Activated naive CD4-positive, alpha-beta T cell treated with anti-CD3 and anti-CD28 coated beads, Interleukin-2, amount 10 ng/mL, durations not matched to agents 7 days and 5 days (primary cell): Measurements from ENCODE around the gene TP73.
"Not testable (repeated sequence)": the region's sequence is repeated elsewhere in the genome, so short reads cannot be mapped to it uniquely, and the experiment has no call there.

ENCODE experiments used
- CTCF ChIA-PET: fragments of 350-600 bp; sonication (Branson Sonifier 250); formaldehyde crosslinking; loops from one replicate; lab custom pipeline; 2021; ENCODE audit warnings: antibody characterized with exemption; lab: Charles Lee
- DNase-seq: peaks from one replicate; pipeline ENCODE4 v3.0.0-alpha.2; 2020
- H3K27ac Mint-ChIP-seq: one replicate; pipeline ENCODE4 v1.8.0; 2021; ENCODE audit warnings: mild to moderate bottlenecking, moderate library complexity, mixed read lengths
- H3K27me3 Mint-ChIP-seq: one replicate; pipeline ENCODE4 v1.8.0; 2021; ENCODE audit warnings: mild to moderate bottlenecking, mixed read lengths
- H3K36me3 Mint-ChIP-seq: one replicate; pipeline ENCODE4 v1.8.0; 2021; ENCODE audit warnings: mixed read lengths
- H3K4me1 Mint-ChIP-seq: one replicate; pipeline ENCODE4 v1.8.0; 2021; ENCODE audit warnings: mixed read lengths
- H3K4me3 Mint-ChIP-seq: one replicate; pipeline ENCODE4 v1.8.0; 2021; ENCODE audit warnings: mild to moderate bottlenecking, moderate library complexity, mixed read lengths
- H3K9me3 Mint-ChIP-seq: one replicate; pipeline ENCODE4 v1.8.0; 2021; ENCODE audit warnings: mixed read lengths

TP73 gene

DNA sequence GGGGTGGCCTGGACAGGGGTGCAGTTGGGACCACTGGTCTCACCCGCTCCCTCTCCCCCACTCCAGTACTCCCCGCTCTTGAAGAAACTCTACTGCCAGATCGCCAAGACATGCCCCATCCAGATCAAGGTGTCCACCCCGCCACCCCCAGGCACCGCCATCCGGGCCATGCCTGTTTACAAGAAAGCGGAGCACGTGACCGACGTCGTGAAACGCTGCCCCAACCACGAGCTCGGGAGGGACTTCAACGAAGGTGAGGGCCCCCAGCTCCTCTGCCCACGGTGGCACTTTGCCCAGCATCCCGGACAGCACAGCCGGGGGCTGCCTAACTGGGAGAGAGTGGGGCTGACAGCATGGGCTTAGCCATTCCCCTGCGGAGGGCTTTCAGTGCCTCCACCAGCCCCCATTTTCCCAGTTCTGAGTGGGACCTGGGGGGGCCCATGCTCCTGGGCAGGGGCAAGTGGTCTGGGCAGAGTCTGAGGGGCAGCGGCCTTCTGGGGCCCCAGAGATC is 69.7 kb downstream of the TP73 start:
- CTCF ChIA-PET, result interaction anchor here (0.6 to 1.5 kb wide), 3 partner anchors 18 to 105 kb away, joined by 3 read pairs; no protein-coding TSS in a partner anchor
- H3K4me3 Mint-ChIP-seq, result no peak overlapping the region
- H3K27me3 Mint-ChIP-seq, result peaks cover 5% of the 10 kb centered on the region
- H3K9me3 Mint-ChIP-seq, result no peaks in the 10 kb centered on the region
- H3K27ac Mint-ChIP-seq, result no peak overlapping the region
- peaks cover 12% of the 10 kb centered on the region for H3K4me1 Mint-ChIP-seq
- H3K36me3 Mint-ChIP-seq, result no peaks in the 10 kb centered on the region
- DNase-seq, result no peak

GRCh38 chr1:3722846-3723245 is 70.5 kb downstream of the TP73 start:
- no peak for DNase-seq
- peaks cover 6% of the 10 kb centered on the region for H3K27me3 Mint-ChIP-seq
- no peaks in the 10 kb centered on the region for H3K9me3 Mint-ChIP-seq
- H3K4me3 Mint-ChIP-seq, result no peak overlapping the region
- no peak overlapping the region for H3K27ac Mint-ChIP-seq
- H3K4me1 Mint-ChIP-seq, result peaks cover 12% of the 10 kb centered on the region
- H3K36me3 Mint-ChIP-seq, result no peaks in the 10 kb centered on the region
- CTCF ChIA-PET, result interaction anchor here (0.6 to 1.5 kb wide), 3 partner anchors 12 to 101 kb away, joined by 3 read pairs; no protein-coding TSS in a partner anchor

- peak; percentile 82 for DNase-seq
- not testable (repeated sequence) for H3K36me3 Mint-ChIP-seq, H3K4me1 Mint-ChIP-seq, H3K27ac Mint-ChIP-seq, H3K9me3 Mint-ChIP-seq, H3K4me3 Mint-ChIP-seq
- CTCF ChIA-PET, result interaction anchor here (0.6 to 1.9 kb wide), 11 partner anchors 10 to 234 kb away, joined by 3 to 10 read pairs (median 4); no protein-coding TSS in a partner anchor
- H3K27me3 Mint-ChIP-seq, result peaks cover 12% of the 10 kb centered on the region
Observed at GRCh38 chr1:3724416-3725030, 72.2 kb downstream of the TP73 start.

DNA sequence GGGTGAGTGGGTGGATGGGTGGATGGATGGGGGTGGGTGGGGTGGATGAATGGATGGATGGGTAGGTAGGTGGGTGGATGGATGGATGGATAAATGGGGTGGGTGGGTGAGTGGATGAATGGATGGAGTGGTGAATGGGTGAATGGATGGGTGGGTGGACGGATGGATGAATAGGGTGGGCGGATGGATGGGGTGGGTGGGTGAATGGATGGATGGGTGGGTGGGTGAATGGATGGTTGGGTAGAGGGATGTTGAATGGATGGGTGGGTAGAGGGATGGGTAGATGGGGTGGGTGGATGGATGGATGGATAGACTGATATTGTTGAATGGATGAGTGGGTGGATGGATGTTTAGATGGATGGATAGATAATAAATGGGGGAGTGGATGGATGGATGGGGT is 73.0 kb downstream of the TP73 start:
- no peak for DNase-seq
- CTCF ChIA-PET, result interaction anchor here (1.0 to 1.4 kb wide), 2 partner anchors 19 to 105 kb away, joined by 3 to 10 read pairs; no protein-coding TSS in a partner anchor
- H3K4me1 Mint-ChIP-seq, result peaks cover 3% of the 10 kb centered on the region
- peaks cover 12% of the 10 kb centered on the region for H3K27me3 Mint-ChIP-seq
- H3K4me3 Mint-ChIP-seq, result no peak overlapping the region
- H3K9me3 Mint-ChIP-seq, result no peaks in the 10 kb centered on the region
- no peak overlapping the region for H3K27ac Mint-ChIP-seq
- no peaks in the 10 kb centered on the region for H3K36me3 Mint-ChIP-seq

DNA sequence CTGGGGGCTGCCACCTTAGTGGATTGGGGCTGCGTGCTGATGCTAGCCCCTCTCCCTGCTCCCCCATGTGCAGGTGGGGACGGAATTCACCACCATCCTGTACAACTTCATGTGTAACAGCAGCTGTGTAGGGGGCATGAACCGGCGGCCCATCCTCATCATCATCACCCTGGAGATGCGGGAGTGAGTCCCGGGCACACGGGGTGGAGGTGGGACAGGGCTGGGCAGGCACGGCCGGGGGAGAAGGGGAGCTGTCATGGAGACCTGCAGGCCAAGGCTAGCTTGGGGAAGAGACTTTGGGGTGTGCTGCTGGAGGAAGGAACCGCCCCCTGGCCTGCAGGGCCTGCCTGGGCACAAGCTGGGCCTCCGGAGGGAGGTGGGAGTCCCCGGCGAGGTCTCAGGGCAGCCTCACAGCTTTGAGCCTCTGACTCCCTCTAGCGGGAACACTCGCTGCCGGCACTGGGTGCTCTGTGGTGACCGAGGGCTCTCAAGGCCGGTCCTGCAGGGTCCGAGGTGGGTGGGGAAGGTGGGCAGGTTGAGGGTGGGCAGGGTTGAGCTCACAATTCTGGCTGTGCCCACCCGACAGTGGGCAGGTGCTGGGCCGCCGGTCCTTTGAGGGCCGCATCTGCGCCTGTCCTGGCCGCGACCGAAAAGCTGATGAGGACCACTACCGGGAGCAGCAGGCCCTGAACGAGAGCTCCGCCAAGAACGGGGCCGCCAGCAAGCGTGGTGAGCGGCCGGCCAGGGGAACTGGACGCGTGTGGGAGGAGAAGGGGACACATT is 74.9 kb downstream of the TP73 start:
- no peaks in the 10 kb centered on the region for H3K9me3 Mint-ChIP-seq
- H3K27me3 Mint-ChIP-seq, result peaks cover 19% of the 10 kb centered on the region
- DNase-seq, result peak; percentile 37
- no peak overlapping the region for H3K27ac Mint-ChIP-seq
- CTCF ChIA-PET, result interaction anchor here (0.8 to 1.6 kb wide), 3 partner anchors 107 to 236 kb away, joined by 3 to 4 read pairs (median 3); no protein-coding TSS in a partner anchor
- H3K4me3 Mint-ChIP-seq, result no peak overlapping the region
- H3K36me3 Mint-ChIP-seq, result no peaks in the 10 kb centered on the region
- no peaks in the 10 kb centered on the region for H3K4me1 Mint-ChIP-seq

- no peaks in the 10 kb centered on the region for H3K9me3 Mint-ChIP-seq
- DNase-seq, result no peak
- peaks cover 19% of the 10 kb centered on the region for H3K27me3 Mint-ChIP-seq
- H3K27ac Mint-ChIP-seq, result no peak overlapping the region
- H3K36me3 Mint-ChIP-seq, result no peaks in the 10 kb centered on the region
- H3K4me3 Mint-ChIP-seq, result no peak overlapping the region
- no peaks in the 10 kb centered on the region for H3K4me1 Mint-ChIP-seq
- CTCF ChIA-PET, result interaction anchor here (1.6 kb wide), 1 partner anchor 236 kb away, joined by 4 read pairs; no protein-coding TSS in a partner anchor
Observed at GRCh38 chr1:3727825-3728776, 75.8 kb downstream of the TP73 start.

DNA sequence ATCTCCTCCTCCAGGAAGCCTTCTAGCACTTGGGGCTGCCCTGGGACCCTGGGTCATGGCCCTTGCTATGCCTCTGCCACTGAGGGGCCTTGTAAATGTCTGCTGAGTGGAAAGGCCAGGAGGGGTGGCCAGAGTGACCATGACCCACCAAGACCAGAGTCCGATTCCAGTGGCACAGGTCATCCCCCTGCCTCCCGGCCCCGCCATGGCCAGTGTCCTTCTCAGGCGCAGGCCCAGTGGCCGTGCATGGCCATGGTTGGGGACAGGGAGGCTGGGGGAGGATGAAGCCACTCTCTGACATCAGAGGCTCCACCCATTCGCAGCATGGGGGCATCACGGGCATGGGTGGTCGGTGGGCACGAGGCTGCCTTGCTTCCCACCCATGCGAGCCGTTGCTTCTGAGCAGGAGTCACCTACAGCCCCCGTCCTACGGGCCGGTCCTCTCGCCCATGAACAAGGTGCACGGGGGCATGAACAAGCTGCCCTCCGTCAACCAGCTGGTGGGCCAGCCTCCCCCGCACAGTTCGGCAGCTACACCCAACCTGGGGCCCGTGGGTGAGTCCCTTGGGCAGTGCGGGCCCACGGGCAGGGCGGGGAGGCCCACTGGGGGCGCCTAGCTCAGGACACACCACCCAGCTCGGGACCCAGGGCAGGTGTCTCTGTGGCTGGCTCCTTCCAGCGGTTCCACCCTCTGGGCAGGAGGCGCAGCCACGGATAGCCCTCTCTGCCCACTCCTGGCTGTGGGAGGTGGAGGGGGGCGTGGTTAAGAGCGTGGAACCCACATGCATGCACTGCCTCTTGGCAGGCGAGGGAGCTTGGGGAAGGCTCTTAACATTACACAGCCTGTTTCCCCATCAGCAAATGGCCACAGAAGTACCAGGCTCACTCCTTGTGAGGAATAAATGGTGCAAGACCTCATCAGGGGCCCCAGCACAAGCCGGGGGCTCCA is 77.6 kb downstream of the TP73 start:
- CTCF ChIA-PET, result no interaction called here
- H3K4me3 Mint-ChIP-seq, result no peak overlapping the region

DNA sequence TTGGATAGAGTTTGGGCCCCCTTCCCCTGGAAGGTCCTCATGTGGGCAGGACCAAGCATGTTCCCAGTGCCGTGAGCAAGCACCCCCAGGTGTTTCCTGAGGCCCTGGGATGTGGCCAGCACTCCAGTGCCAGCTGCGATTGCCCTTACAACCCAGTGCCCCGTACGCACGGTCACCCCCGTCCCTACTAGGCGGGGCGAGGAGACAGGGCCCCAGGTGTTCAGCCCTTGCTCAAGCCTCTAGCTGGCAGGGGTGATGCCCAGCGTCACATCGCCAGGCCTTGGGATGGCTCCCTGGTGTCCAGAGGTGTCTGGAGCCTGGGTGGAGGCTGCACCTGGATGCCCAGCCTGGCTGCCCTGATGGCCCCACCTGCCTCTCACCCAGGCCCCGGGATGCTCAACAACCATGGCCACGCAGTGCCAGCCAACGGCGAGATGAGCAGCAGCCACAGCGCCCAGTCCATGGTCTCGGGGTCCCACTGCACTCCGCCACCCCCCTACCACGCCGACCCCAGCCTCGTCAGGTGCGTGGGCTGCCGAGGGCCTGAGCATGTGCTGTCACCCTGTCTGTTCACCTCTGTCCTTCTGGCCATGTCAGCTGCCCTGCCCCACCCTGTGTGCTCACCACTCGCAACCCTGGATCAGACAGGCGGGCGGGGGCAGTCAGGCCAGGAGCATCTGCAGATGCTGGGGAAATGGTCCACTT is 78.4 kb downstream of the TP73 start:
- Mint-ChIP-seq H3K36me3 (no peaks in the 10 kb centered on the region), H3K27ac (no peak overlapping the region), H3K9me3 (no peaks in the 10 kb centered on the region), H3K27me3 (peaks cover 19% of the 10 kb centered on the region), H3K4me3 (no peak overlapping the region), H3K4me1 (no peaks in the 10 kb centered on the region)
- CTCF ChIA-PET, result no interaction called here
- DNase-seq, result no peak

More for the DNA sequence above, 77.6 kb downstream of the TP73 start:
- no peak overlapping the region for H3K27ac Mint-ChIP-seq
- H3K27me3 Mint-ChIP-seq, result peaks cover 19% of the 10 kb centered on the region
- no peak for DNase-seq
- H3K36me3 Mint-ChIP-seq, result no peaks in the 10 kb centered on the region
- no peaks in the 10 kb centered on the region for H3K9me3 Mint-ChIP-seq
- no peaks in the 10 kb centered on the region for H3K4me1 Mint-ChIP-seq

GRCh38 chr1:3731583-3732433 is 79.5 kb downstream of the TP73 start:
- no peak overlapping the region for H3K4me3 Mint-ChIP-seq
- no peaks in the 10 kb centered on the region for H3K4me1 Mint-ChIP-seq
- no peak for DNase-seq
- no peaks in the 10 kb centered on the region for H3K36me3 Mint-ChIP-seq
- CTCF ChIA-PET, result no interaction called here
- H3K9me3 Mint-ChIP-seq, result no peaks in the 10 kb centered on the region
- H3K27ac Mint-ChIP-seq, result no peak overlapping the region
- peaks cover 19% of the 10 kb centered on the region for H3K27me3 Mint-ChIP-seq

- H3K27ac Mint-ChIP-seq, result no peak overlapping the region
- CTCF ChIA-PET, result no interaction called here
- H3K9me3 Mint-ChIP-seq, result no peaks in the 10 kb centered on the region
- no peaks in the 10 kb centered on the region for H3K4me1 Mint-ChIP-seq
- no peaks in the 10 kb centered on the region for H3K36me3 Mint-ChIP-seq
- DNase-seq, result no peak
- peaks cover 14% of the 10 kb centered on the region for H3K27me3 Mint-ChIP-seq
- no peak overlapping the region for H3K4me3 Mint-ChIP-seq
Observed at GRCh38 chr1:3732434-3733093, 80.2 kb downstream of the TP73 start.

DNA sequence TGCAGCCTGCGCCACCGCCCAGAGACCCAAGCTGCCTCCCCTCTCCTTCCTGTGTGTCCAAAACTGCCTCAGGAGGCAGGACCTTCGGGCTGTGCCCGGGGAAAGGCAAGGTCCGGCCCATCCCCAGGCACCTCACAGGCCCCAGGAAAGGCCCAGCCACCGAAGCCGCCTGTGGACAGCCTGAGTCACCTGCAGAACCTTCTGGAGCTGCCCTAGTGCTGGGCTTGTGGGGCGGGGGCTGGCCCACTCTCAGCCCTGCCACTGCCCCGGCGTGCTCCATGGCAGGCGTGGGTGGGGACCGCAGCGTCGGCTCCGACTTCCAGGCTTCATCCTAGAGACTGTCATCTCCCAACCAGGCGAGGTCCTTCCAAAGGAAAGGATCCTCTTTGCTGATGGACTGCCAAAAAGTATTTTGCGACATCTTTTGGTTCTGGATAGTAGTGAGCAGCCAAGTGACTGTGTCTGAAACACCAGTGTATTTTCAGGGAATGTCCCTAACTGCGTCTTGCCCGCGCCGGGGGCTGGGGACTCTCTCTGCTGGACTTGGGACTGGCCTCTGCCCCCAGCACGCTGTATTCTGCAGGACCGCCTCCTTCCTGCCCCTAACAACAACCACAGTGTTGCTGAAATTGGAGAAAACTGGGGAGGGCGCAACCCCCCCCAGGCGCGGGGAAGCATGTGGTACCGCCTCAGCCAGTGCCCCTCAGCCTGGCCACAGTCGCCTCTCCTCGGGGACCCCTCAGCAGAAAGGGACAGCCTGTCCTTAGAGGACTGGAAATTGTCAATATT is 81.0 kb downstream of the TP73 start:
- Mint-ChIP-seq H3K4me1 (no peaks in the 10 kb centered on the region), H3K9me3 (no peaks in the 10 kb centered on the region), H3K4me3 (no peak overlapping the region), H3K27ac (no peak overlapping the region), H3K27me3 (peaks cover 14% of the 10 kb centered on the region), H3K36me3 (no peaks in the 10 kb centered on the region)
- CTCF ChIA-PET, result no interaction called here
- DNase-seq, result no peak
